HCT116 (cell line): ENCODE results near the gene MBOAT1. TPM values are rescaled to one million over a fixed set of nuclear protein-coding genes. Genes with fewer than 3 reads are reported as not detected.

Experiments used
- ATAC-seq: fragments of 200-7000 bp; cut with Tn5 transposase; 2 replicates; pipeline ENCODE4 v1.9.1; 2020; ENCODE audit warnings: mild to moderate bottlenecking, moderate library complexity
- BruUV-seq: library from RNA; stranded (reverse); fragments of 400-500 nt; replicated peaks from 2 replicates; lab custom pipeline; 2021; lab: Mats Ljungman, UMichigan
- CTCF ChIA-PET: fragments of 300-600 bp; sonication (Branson Sonifier 250); formaldehyde crosslinking; loops from one replicate; lab custom pipeline; 2021; ENCODE audit warnings: antibody characterized with exemption; lab: Charles Lee
- POLR2A ChIA-PET: fragments of 300-600, 350-600 bp; sonication (Branson Sonifier 250); formaldehyde crosslinking; loops from one replicate; lab custom pipeline; 2021; ENCODE audit warnings: antibody characterized with exemption; lab: Charles Lee
- RAD21 ChIA-PET, 2 experiments: fragments of 300-600 bp; sonication (Branson Sonifier 250); formaldehyde crosslinking; loops; one replicate each; lab custom pipeline; 2023; ENCODE audit warnings: low total read pairs in 2 of 2; ENCODE audit not compliant: uncharacterized antibody in 2 of 2, unreplicated experiment in 2 of 2, low non-redundant PET in 1 of 2; lab: Charles Lee
- DNase-seq: peaks from one replicate; pipeline ENCODE4 v3.0.0-alpha.2; 2010; ENCODE audit warnings: low read depth, low spot score
- H2AFZ ChIP-seq: fragments of 200-600 bp; shearing (Covaris generic), sonication (generic); 2 replicates; pipeline ENCODE4 v1.6.1; 2017; ENCODE audit warnings: low read depth, mixed run types, mixed read lengths, antibody characterized with exemption, low read length; ENCODE audit not compliant: poor library complexity, severe bottlenecking
- H3K27ac ChIP-seq: 2 replicates; pipeline ENCODE4 v1.5.1; 2012; ENCODE audit warnings: low read depth, low read length
- H3K27me3 ChIP-seq: fragments of 200-600 bp; sonication (generic); 2 replicates; pipeline ENCODE4 v1.6.1; 2016; ENCODE audit warnings: mixed run types, low read length, mixed read lengths; ENCODE audit not compliant: insufficient read depth
- H3K36me3 ChIP-seq, 2 experiments: fragments of 200-500 bp in 1 of 2; fragments of 200-600 bp in 1 of 2; sonication (Bioruptor generic) in 1 of 2; sonication (generic) in 1 of 2; 2 replicates each; pipeline versions ENCODE4 v1.5.1 to v1.6.1; 2014 to 2016; ENCODE audit warnings: low read length in 2 of 2, inconsistent platforms in 1 of 2, mixed read lengths in 1 of 2, mixed run types in 1 of 2; ENCODE audit not compliant: insufficient read depth in 2 of 2, control insufficient read depth in 1 of 2
- H3K4me1 ChIP-seq, 2 experiments: fragments of 200-600 bp in 1 of 2; sonication (generic) in 1 of 2; 2 replicates each; pipeline versions ENCODE4 v1.5.1 to v1.6.1; 2012 to 2017; ENCODE audit warnings: low read length in 2 of 2, inconsistent platforms in 1 of 2, mild to moderate bottlenecking in 1 of 2, mixed read lengths in 1 of 2, mixed run types in 1 of 2, moderate library complexity in 1 of 2; ENCODE audit not compliant: insufficient read depth in 2 of 2, control insufficient read depth in 1 of 2
- H3K4me2 ChIP-seq: fragments of 200-600 bp; sonication (generic); 2 replicates; pipeline ENCODE4 v1.6.1; 2017; ENCODE audit warnings: mixed run types, low read length, mixed read lengths
- H3K4me3 ChIP-seq, 2 experiments: fragments of 200-600 bp in 1 of 2; sonication (generic) in 1 of 2; replicated peaks in 1 of 2; 2 replicates each; pipeline ENCODE4 v1.5.1; 2011 to 2016; ENCODE audit warnings: low read length in 2 of 2, control low read depth in 1 of 2, low read depth in 1 of 2, mild to moderate bottlenecking in 1 of 2, mixed read lengths in 1 of 2, mixed run types in 1 of 2
- H3K79me2 ChIP-seq: fragments of 200-600 bp; sonication (generic); 2 replicates; pipeline ENCODE4 v1.6.1; 2017; ENCODE audit warnings: mild to moderate bottlenecking, mixed run types, low read length, moderate library complexity, mixed read lengths; ENCODE audit not compliant: insufficient read depth
- H3K9ac ChIP-seq: fragments of 200-600 bp; sonication (generic); 2 replicates; pipeline ENCODE4 v1.6.1; 2016; ENCODE audit warnings: low read length, mixed read lengths
- H3K9me2 ChIP-seq: fragments of 200-600 bp; sonication (generic), shearing (Covaris generic); 2 replicates; pipeline ENCODE4 v1.6.1; 2017; ENCODE audit warnings: mixed run types, mild to moderate bottlenecking, moderate library complexity; ENCODE audit not compliant: insufficient read depth
- H3K9me3 ChIP-seq, 2 experiments: fragments of 200-500 bp in 1 of 2; fragments of 200-600 bp in 1 of 2; sonication (Bioruptor generic) in 1 of 2; sonication (generic) in 1 of 2; 2 replicates each; pipeline ENCODE4 v1.6.1; 2014 to 2017; ENCODE audit warnings: low read length in 2 of 2, mixed read lengths in 2 of 2, inconsistent platforms in 1 of 2, low read depth in 1 of 2, mild to moderate bottlenecking in 1 of 2, mixed run types in 1 of 2, moderate library complexity in 1 of 2; ENCODE audit not compliant: control insufficient read depth in 1 of 2, insufficient read depth in 1 of 2
- H4K20me1 ChIP-seq: fragments of 200-600 bp; sonication (generic), shearing (Covaris generic); 2 replicates; pipeline ENCODE4 v1.6.1; 2017; ENCODE audit warnings: mixed run types, mild to moderate bottlenecking, moderate library complexity; ENCODE audit not compliant: insufficient read depth
- ATF3 ChIP-seq: IDR thresholded peaks from 2 replicates; pipeline ENCODE4 v1.6.1; 2012
- CBX3 ChIP-seq: IDR thresholded peaks from 2 replicates; pipeline ENCODE4 v1.6.1; 2012; ENCODE audit warnings: low read depth
- ELF1 ChIP-seq: IDR thresholded peaks from 2 replicates; pipeline ENCODE4 v1.6.1; 2012; ENCODE audit warnings: low read depth, borderline replicate concordance
- EZH2 ChIP-seq: fragments of 200-600 bp; sonication (generic); IDR thresholded peaks from 2 replicates; pipeline ENCODE4 v1.6.1; 2017; ENCODE audit warnings: antibody characterized with exemption, mixed run types
- FOSL1 ChIP-seq: IDR thresholded peaks from 2 replicates; pipeline ENCODE4 v1.6.1; 2012; ENCODE audit warnings: low read depth
- JUND ChIP-seq: IDR thresholded peaks from 2 replicates; pipeline ENCODE4 v1.6.1; 2012
- MAX ChIP-seq: IDR thresholded peaks from 2 replicates; pipeline ENCODE4 v1.6.1; 2012
- RAD21 ChIP-seq: IDR thresholded peaks from 2 replicates; pipeline ENCODE4 v1.6.1; 2012; ENCODE audit warnings: low read depth, mild to moderate bottlenecking
- SIN3A ChIP-seq: IDR thresholded peaks from 2 replicates; pipeline ENCODE4 v1.6.1; 2012; ENCODE audit warnings: low read depth
- SP1 ChIP-seq: IDR thresholded peaks from 2 replicates; pipeline ENCODE4 v1.6.1; 2012; ENCODE audit warnings: low read depth
- ZNF274 ChIP-seq: fragments of 200-500 bp; sonication (Bioruptor generic); IDR thresholded peaks from 2 replicates; pipeline ENCODE4 v1.6.1; 2014; ENCODE audit warnings: mild to moderate bottlenecking, low read depth, low read length, inconsistent platforms
- intact Hi-C: fragments of 100-400 bp; cut with micrococcal nuclease; formaldehyde crosslinking; loops from 2 replicates; pipeline ENCODE4 v1.10.0; 2022
- total RNA-seq: library from RNA; stranded (reverse); gene quantifications from one replicate; pipeline ENCODE4 v1.2.1, GENCODE V29; 2021; ENCODE audit not compliant: unreplicated experiment

MBOAT1 gene
- total RNA-seq, 1 experiment from 2014 or later: 11.7 TPM

- Histone ChIP-seq H3K9me2 (no peaks in the 10 kb centered on the region), H3K36me3 (no peaks in the 10 kb centered on the region), H3K27ac (no peak overlapping the region), H2AFZ (peak overlapping the region; percentile 71), H3K4me3 (no peak overlapping the region), H3K9ac (peak overlapping the region; percentile 9; the same call in 1 of the 2 replicates), H3K4me2 (peak overlapping the region; percentile 55), H3K4me1 (peaks cover 9 to 25% of the 10 kb centered on the region in 2 experiments; a peak in 3 of 4 replicates), H4K20me1 (no peaks in the 10 kb centered on the region), H3K27me3 (no peaks in the 10 kb centered on the region), H3K9me3 (no peaks in the 10 kb centered on the region), H3K79me2 (no peaks in the 10 kb centered on the region)
- no peak for DNase-seq
- ChIA-PET CTCF (no interaction called here), POLR2A (no interaction called here), RAD21 (no interaction called here)
- TF ChIP-seq CBX3: 0 out of 2 replicates have a peak, but pooled peaks have one; percentile 37
- TF ChIP-seq MAX: 0 out of 2 replicates have a peak, but pooled peaks have one; percentile 29
- TF ChIP-seq EZH2: no peak
- peak; percentile 38; the same call in 1 of the 2 replicates for TF ChIP-seq SP1
- 0 out of 2 replicates have a peak, but pooled peaks have one; percentile 2 for TF ChIP-seq RAD21
- BruUV-seq: no TSS peak
- ATAC-seq: peak; percentile 48; the same call in 1 of the 2 replicates
- intact Hi-C loops: no loop called here
These were observed 24.8 kb upstream of the MBOAT1 start for GRCh38 chr6:20236909-20237600.

GRCh38 chr6:20236344-20236743, 24.1 kb upstream of the MBOAT1 start:
- Histone ChIP-seq H4K20me1 (no peaks in the 10 kb centered on the region), H3K79me2 (no peaks in the 10 kb centered on the region), H3K9me2 (no peaks in the 10 kb centered on the region), H3K27me3 (no peaks in the 10 kb centered on the region), H3K4me1 (peaks cover 9 to 25% of the 10 kb centered on the region in 2 experiments; a peak in 3 of 4 replicates), H3K9ac (peak overlapping the region; percentile 9; the same call in 1 of the 2 replicates), H3K9me3 (no peaks in the 10 kb centered on the region), H2AFZ (peak overlapping the region; percentile 71), H3K36me3 (no peaks in the 10 kb centered on the region), H3K27ac (no peak overlapping the region), H3K4me2 (peak overlapping the region; percentile 55), H3K4me3 (no peak overlapping the region)
- no peak for DNase-seq
- no TSS peak for BruUV-seq
- CTCF ChIA-PET: no interaction called here
- ATAC-seq: no peak
- POLR2A ChIA-PET: no interaction called here
- RAD21 ChIA-PET: no interaction called here
- no peak for TF ChIP-seq SP1
- no peak for TF ChIP-seq ELF1
- no peak for TF ChIP-seq FOSL1
- TF ChIP-seq SIN3A: no peak
- no peak for TF ChIP-seq ZNF274
- TF ChIP-seq EZH2: no peak
- no peak for TF ChIP-seq CBX3
- no peak for TF ChIP-seq ATF3
- no peak for TF ChIP-seq JUND
- no peak for TF ChIP-seq RAD21
- intact Hi-C loops: no loop called here
